Endothelial cell of umbilical vein (primary cell): Measurements from ENCODE around the gene DNAJC16.

ENCODE experiments used
- CTCF ChIP-seq, 2 donors: IDR thresholded peaks; 1 replicate in 1 of 2; 2 replicates in 1 of 2; pipeline ENCODE4 v1.5.1; 2011; ENCODE audit warnings: low read length in 2 of 2, mild to moderate bottlenecking in 2 of 2, moderate library complexity in 2 of 2, control low read depth in 1 of 2, inconsistent platforms in 1 of 2, low read depth in 1 of 2; ENCODE audit not compliant: insufficient read depth in 1 of 2; ENCODE audit errors: extremely low read depth in 1 of 2
- EZH2 ChIP-seq: IDR thresholded peaks from 2 replicates; pipeline ENCODE4 v1.6.1; 2012; ENCODE audit warnings: borderline replicate concordance, low read depth, mild to moderate bottlenecking, moderate library complexity, low read length, inconsistent platforms; ENCODE audit not compliant: severe bottlenecking
- POLR2A ChIP-seq: IDR thresholded peaks from 2 replicates; pipeline ENCODE4 v1.6.1; 2012; ENCODE audit warnings: low read depth, mild to moderate bottlenecking, control low read depth, low read length
- POLR2AphosphoS5 ChIP-seq: IDR thresholded peaks from 2 replicates; pipeline ENCODE4 v1.6.1; 2012; ENCODE audit warnings: low read depth, mild to moderate bottlenecking, control low read depth, low read length, moderate library complexity; ENCODE audit not compliant: insufficient read depth

DNA sequence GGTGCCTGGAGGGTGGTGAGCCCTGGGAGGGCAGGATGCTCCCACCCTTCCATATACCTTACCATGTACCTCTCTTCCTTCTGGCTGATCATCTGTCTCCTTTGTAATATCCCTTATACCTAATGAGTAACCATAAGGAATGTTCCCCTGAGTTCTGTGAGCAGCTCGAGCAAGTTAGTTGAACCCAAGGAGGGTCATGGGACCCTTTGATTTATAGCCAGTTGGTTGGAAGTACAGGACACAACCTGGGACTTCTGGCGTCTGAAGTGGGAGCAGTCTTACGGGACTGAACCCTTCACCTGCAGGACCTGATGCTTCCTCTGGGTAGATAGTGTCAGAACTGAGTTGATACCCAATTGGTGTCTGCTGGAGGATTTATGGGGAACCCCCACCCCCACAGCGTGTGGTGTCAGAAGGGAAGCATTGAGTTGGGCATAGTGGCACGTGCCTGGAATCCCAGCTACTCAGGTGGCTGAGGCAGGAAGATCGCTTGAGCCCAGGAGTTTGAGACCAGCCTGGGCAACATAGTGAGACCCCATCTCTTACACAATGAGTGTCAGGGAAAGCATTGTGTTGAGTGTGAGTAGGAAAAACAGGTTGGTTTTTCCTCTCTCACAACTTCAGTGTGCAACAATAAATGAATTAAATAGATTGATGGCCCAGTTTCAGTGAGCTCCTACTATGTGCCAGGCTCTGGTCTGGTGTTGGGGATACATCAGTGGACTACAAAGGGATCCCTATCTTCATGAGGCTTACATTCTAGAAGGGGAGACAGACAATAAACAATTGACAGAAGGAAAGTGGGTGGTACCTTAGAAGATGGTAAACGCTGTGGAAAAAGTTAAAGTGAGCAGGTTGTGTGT lies 16.0 kb downstream of the DNAJC16 start:
- no peak for TF ChIP-seq POLR2AphosphoS5
- no peak for TF ChIP-seq POLR2A
- no peak for TF ChIP-seq CTCF (IDR thresholded peaks at IDR 0.05; ENCODE audit: extremely low read depth in 1 of 2, insufficient read depth in 1 of 2, low read depth in 1 of 2, low read length in 2 of 2)
- TF ChIP-seq EZH2, result no peak
